NCI-H524 treated with DMSO at 0.1 percent for 48 hours (cell line): ENCODE results near the gene CSK.

Experiments used
- DNase-seq: peaks from one replicate; lab custom pipeline; 2025; lab: John Stamatoyannopoulos, UW

Gene CSK

GRCh38 chr15:74801311-74801997 lies 19.6 kb downstream of the CSK start:
- DNase-seq = no peak

GRCh38 chr15:74802290-74802689 lies 20.4 kb downstream of the CSK start:
- no peak for DNase-seq

GRCh38 chr15:74802862-74803447 lies 21.1 kb downstream of the CSK start:
- no peak for DNase-seq

GRCh38 chr15:74804935-74805334 lies 23.1 kb downstream of the CSK start:
- no peak for DNase-seq

GRCh38 chr15:74807282-74807681 lies 25.4 kb downstream of the CSK start:
- DNase-seq = no peak

GRCh38 chr15:74808078-74808839 lies 26.4 kb downstream of the CSK start:
- no peak for DNase-seq

- no peak for DNase-seq
Measured at GRCh38 chr15:74808840-74809229, 27.0 kb downstream of the CSK start.

GRCh38 chr15:74809242-74809641 lies 27.4 kb downstream of the CSK start:
- no peak for DNase-seq

GRCh38 chr15:74809956-74810355 lies 28.1 kb downstream of the CSK start:
- no peak for DNase-seq

- no peak for DNase-seq
Measured at GRCh38 chr15:74812533-74812932, 30.7 kb downstream of the CSK start, which contains the start of gene LMAN1L. Gene LMAN1L (plus strand): TSS chr15:74812835. CDS start chr15:74812855, 20 bp downstream.

- DNase-seq = no peak
Measured at GRCh38 chr15:74815121-74815934, 33.4 kb downstream of the CSK start.

- no peak for DNase-seq
Measured at GRCh38 chr15:74815961-74816360, 34.1 kb downstream of the CSK start.

- no peak for DNase-seq
Measured at GRCh38 chr15:74816624-74817369, 34.9 kb downstream of the CSK start.

- DNase-seq = no peak
Measured at GRCh38 chr15:74817370-74817737, 35.5 kb downstream of the CSK start.

GRCh38 chr15:74820056-74820455 lies 38.2 kb downstream of the CSK start:
- DNase-seq = no peak

GRCh38 chr15:74821091-74821789 lies 39.4 kb downstream of the CSK start:
- DNase-seq = no peak

- DNase-seq = no peak
Measured at GRCh38 chr15:74821790-74822158, 39.9 kb downstream of the CSK start.

- no peak for DNase-seq
Measured at GRCh38 chr15:74822233-74822632, 40.4 kb downstream of the CSK start.

GRCh38 chr15:74823324-74823723 lies 41.4 kb downstream of the CSK start:
- no peak for DNase-seq

- no peak for DNase-seq
Measured at GRCh38 chr15:74824976-74825375, 43.1 kb downstream of the CSK start.

- no peak for DNase-seq
Measured at GRCh38 chr15:74825866-74826265, 44.0 kb downstream of the CSK start.
